ENCODE data around the gene TNNI2. TPM values are rescaled to one million over a fixed set of nuclear protein-coding genes. Genes with fewer than 3 reads are reported as not detected.

TNNI2 gene
- total RNA-seq, 1 experiment from 2014 or later = 7.8 TPM

DNA sequence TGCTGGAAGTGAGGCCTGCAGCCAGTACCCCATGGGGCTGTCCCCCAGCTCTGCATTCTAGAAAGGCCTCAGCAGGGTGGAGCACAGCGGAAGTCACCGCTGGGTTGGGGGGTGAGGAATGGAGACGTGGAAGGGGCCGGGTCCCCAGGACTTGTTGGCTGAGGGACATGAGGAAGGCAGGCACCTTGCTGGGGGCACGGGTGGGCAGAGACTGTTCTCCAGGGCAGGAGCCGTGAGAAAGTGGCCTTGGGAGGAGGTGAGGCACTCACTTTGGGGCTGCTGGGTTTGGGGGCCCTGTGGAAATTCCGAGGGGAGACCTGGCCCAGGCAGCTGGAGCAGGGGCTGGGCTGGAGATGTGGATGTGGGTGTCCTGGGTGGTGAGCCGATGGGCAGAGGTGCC is 5.0 kb downstream of the TNNI2 start:
- H3F3A ChIP-seq (ENCODE audit: insufficient read depth, low read depth) = no peaks in the 10 kb centered on the region
- no peak overlapping the region for H3K4me2 ChIP-seq
- no peaks in the 10 kb centered on the region for H3K36me3 ChIP-seq (ENCODE audit: low read depth)
- H3K27ac ChIP-seq = no peak overlapping the region
- BruUV-seq (replicated peaks) = no TSS peak
- H3K4me1 ChIP-seq (replicated peaks; ENCODE audit: insufficient read depth) = no peaks in the 10 kb centered on the region; the same call in 1 of the 2 replicates
- no peaks in the 10 kb centered on the region for H3K79me2 ChIP-seq (ENCODE audit: low read depth)
- TF ChIP-seq, protein P1, sequence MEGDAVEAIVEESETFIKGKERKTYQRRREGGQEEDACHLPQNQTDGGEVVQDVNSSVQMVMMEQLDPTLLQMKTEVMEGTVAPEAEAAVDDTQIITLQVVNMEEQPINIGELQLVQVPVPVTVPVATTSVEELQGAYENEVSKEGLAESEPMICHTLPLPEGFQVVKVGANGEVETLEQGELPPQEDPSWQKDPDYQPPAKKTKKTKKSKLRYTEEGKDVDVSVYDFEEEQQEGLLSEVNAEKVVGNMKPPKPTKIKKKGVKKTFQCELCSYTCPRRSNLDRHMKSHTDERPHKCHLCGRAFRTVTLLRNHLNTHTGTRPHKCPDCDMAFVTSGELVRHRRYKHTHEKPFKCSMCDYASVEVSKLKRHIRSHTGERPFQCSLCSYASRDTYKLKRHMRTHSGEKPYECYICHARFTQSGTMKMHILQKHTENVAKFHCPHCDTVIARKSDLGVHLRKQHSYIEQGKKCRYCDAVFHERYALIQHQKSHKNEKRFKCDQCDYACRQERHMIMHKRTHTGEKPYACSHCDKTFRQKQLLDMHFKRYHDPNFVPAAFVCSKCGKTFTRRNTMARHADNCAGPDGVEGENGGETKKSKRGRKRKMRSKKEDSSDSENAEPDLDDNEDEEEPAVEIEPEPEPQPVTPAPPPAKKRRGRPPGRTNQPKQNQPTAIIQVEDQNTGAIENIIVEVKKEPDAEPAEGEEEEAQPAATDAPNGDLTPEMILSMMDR (conservative IDR thresholded peaks at IDR 0.05) = no peak
- TF ChIP-seq EZH2 (IDR thresholded peaks at IDR 0.05; ENCODE audit: low read depth) = no peak
- no peak for DNase-seq
- no peaks in the 10 kb centered on the region for H3K9me3 ChIP-seq (ENCODE audit: insufficient read depth, low read depth)
- intact Hi-C loops (cut with micrococcal nuclease; ENCODE audit: unreplicated experiment) = no loop called here
- POLR2A ChIA-PET (ENCODE audit: unreplicated experiment) = no interaction called here
- H2AFZ ChIP-seq = no peak overlapping the region
- CTCF ChIA-PET = no interaction called here
- no peak overlapping the region for H3K4me3 ChIP-seq
- H3K9me2 ChIP-seq (ENCODE audit: insufficient read depth) = no peaks in the 10 kb centered on the region
- no peaks in the 10 kb centered on the region for H4K20me1 ChIP-seq (ENCODE audit: insufficient read depth)
- H3K27me3 ChIP-seq (ENCODE audit: insufficient read depth, low read depth) = no peaks in the 10 kb centered on the region

DNA sequence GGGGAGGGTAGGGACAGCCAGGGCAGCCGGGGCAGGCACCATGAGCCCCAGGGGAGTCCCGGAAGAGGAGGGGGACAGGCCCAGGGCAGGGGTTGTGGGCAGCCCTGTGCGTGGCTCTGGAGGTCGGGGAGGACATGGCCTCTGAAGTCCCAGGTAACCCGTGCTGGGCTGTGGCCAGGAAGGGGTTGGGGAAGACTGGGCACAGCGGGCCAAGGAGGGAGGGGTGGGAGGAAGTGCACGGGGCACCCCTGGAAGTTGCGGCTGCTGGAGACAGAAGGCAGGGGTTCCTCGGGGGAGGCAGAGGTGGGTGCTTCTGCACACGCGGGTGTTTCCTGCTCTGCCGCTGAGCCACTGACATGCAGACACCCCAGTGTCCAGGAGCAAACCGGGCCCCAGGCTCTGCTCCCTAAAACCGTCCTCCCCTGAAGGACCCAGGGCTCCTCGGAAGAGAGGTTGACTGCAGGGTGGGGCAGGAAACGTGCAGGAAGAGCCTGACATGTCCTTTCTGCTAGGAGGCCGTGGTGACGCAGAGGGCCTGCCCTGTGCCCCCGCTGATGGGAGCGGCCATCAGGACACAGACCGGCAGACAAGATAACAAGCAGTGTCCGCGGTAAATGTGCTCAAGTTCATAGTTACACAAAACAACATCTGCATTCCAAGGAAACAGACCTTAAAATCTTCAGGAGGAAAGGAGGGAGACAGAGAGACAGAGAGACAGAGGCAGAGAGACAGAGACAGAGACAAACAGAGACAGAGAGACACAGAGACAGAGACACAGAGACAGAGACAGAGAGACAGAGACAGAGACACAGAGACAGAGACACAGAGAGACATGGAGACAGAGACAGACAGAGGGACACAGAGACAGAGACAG is 5.7 kb downstream of the TNNI2 start:
- CTCF ChIA-PET = no interaction called here
- Histone ChIP-seq H3K36me3 (ENCODE audit: low read depth) (no peaks in the 10 kb centered on the region), H2AFZ (no peak overlapping the region), H3K27me3 (ENCODE audit: insufficient read depth, low read depth) (no peaks in the 10 kb centered on the region), H3K79me2 (ENCODE audit: low read depth) (no peaks in the 10 kb centered on the region), H4K20me1 (ENCODE audit: insufficient read depth) (no peaks in the 10 kb centered on the region), H3K9me3 (ENCODE audit: insufficient read depth, low read depth) (no peaks in the 10 kb centered on the region), H3K27ac (no peak overlapping the region), H3K4me2 (no peak overlapping the region), H3K4me1 (replicated peaks; ENCODE audit: insufficient read depth) (no peaks in the 10 kb centered on the region; the same call in 1 of the 2 replicates), H3F3A (ENCODE audit: insufficient read depth, low read depth) (no peaks in the 10 kb centered on the region), H3K9me2 (ENCODE audit: insufficient read depth) (no peaks in the 10 kb centered on the region), H3K4me3 (no peak overlapping the region)
- intact Hi-C loops (cut with micrococcal nuclease; ENCODE audit: unreplicated experiment) = no loop called here
- TF ChIP-seq, protein P1 (conservative IDR thresholded peaks at IDR 0.05) = no peak
- TF ChIP-seq EZH2 (IDR thresholded peaks at IDR 0.05; ENCODE audit: low read depth) = no peak
- POLR2A ChIA-PET (ENCODE audit: unreplicated experiment) = no interaction called here
- BruUV-seq (replicated peaks) = no TSS peak
- DNase-seq = no peak

DNA sequence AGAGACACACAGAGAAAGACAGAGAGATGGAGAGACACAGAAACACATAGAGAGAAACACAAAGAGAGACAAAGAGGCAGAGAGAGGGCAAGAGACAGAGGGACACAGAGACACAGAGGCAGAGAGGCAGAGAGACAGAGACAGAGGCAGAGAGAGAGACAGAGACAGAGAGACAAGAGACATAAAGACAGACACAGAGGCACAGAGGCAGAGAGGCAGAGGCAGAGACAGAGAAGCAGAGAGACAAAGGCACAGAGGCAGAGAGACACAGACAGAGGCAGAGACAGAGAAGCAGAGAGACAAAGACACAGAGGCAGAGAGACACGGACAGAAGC is 6.3 kb downstream of the TNNI2 start:
- Histone ChIP-seq H3K36me3 (ENCODE audit: low read depth) (no peaks in the 10 kb centered on the region), H3K4me2 (no peak overlapping the region), H2AFZ (no peak overlapping the region), H3K27me3 (ENCODE audit: insufficient read depth, low read depth) (no peaks in the 10 kb centered on the region), H3F3A (ENCODE audit: insufficient read depth, low read depth) (no peaks in the 10 kb centered on the region), H3K9me3 (ENCODE audit: insufficient read depth, low read depth) (no peaks in the 10 kb centered on the region), H3K79me2 (ENCODE audit: low read depth) (no peaks in the 10 kb centered on the region), H4K20me1 (ENCODE audit: insufficient read depth) (no peaks in the 10 kb centered on the region), H3K4me3 (no peak overlapping the region), H3K9me2 (ENCODE audit: insufficient read depth) (no peaks in the 10 kb centered on the region), H3K4me1 (replicated peaks; ENCODE audit: insufficient read depth) (no peaks in the 10 kb centered on the region; the same call in 1 of the 2 replicates), H3K27ac (no peak overlapping the region)
- DNase-seq = no peak
- TF ChIP-seq, protein P1 (conservative IDR thresholded peaks at IDR 0.05) = no peak
- TF ChIP-seq EZH2 (IDR thresholded peaks at IDR 0.05; ENCODE audit: low read depth) = no peak
- ChIA-PET CTCF (interaction anchor here (0.7 kb wide), 1 partner anchor 1245 kb away, joined by 3 read pairs; no protein-coding TSS in a partner anchor), POLR2A (ENCODE audit: unreplicated experiment) (no interaction called here)
- intact Hi-C loops (cut with micrococcal nuclease; ENCODE audit: unreplicated experiment) = no loop called here
- no TSS peak for BruUV-seq (replicated peaks)

Measured in PC-9 (cell line).